NCI-H128 (cell line): ENCODE results near the gene FAM90A1.
"Not testable (repeated sequence)": the region's sequence is repeated elsewhere in the genome, so short reads cannot be mapped to it uniquely, and the experiment has no call there.

Experiments
- DNase-seq: peaks from one replicate; lab custom pipeline; 2025; ENCODE audit not compliant: unreplicated experiment; lab: John Stamatoyannopoulos, UW

The FAM90A1 gene

GRCh38 chr12:8179989-8180585, 47.3 kb downstream of the FAM90A1 start:
- peak; percentile 50 for DNase-seq

GRCh38 chr12:8172911-8173310, 54.5 kb downstream of the FAM90A1 start:
- DNase-seq, result not testable (repeated sequence)
